Measurements from ENCODE around the gene TNFSF11. TPM values are rescaled to one million over a fixed set of nuclear protein-coding genes. Genes with fewer than 3 reads are reported as not detected.

Gene TNFSF11
- total and polyA plus RNA-seq, 2 of the 4 experiments (the other 2 are of a cell fraction) = not detected

GRCh38 chr13:42533336-42533591 is 40.7 kb upstream of the TNFSF11 start:
- ChIA-PET CTCF (no interaction called here), POLR2A (ENCODE audit: unreplicated experiment) (no interaction called here)
- H3K56ac ChIP-seq (ENCODE audit: extremely low read depth, insufficient read depth, low read length) = no peak overlapping the region
- intact Hi-C loops (cut with micrococcal nuclease) (no loop called here), in situ Hi-C loops (cut with MboI; ENCODE audit: low sequenced_read_pairs) (no loop called here), dilution Hi-C loops (cut with HindIII; ENCODE audit: low sequenced_read_pairs, unreplicated experiment) (no loop called here)
- H4K8ac ChIP-seq (ENCODE audit: low read depth in 2 of 2, low read length in 2 of 2) = no peak overlapping the region
- no peak overlapping the region for H3K27ac ChIP-seq (ENCODE audit: insufficient read depth, low read length)
- H3K4me3 ChIP-seq (ENCODE audit: insufficient read depth, low read depth, low read length) = no peak overlapping the region
- H3K4me1 ChIP-seq (ENCODE audit: control insufficient read depth, insufficient read depth, low read length) = no peaks in the 10 kb centered on the region
- no peak overlapping the region for H3K9ac ChIP-seq (ENCODE audit: low read depth, low read length)
- H4K20me1 ChIP-seq (ENCODE audit: insufficient read depth, low read length) = no peaks in the 10 kb centered on the region
- H3K4ac ChIP-seq (ENCODE audit: low read depth, low read length) = no peak overlapping the region
- H2AK9ac ChIP-seq (replicated peaks; ENCODE audit: low read depth, low read length, poor library complexity) = no peak overlapping the region
- H2BK120ac ChIP-seq (ENCODE audit: low read depth, low read length) = no peak overlapping the region
- BruUV-seq (replicated peaks) = no TSS peak
- no peaks in the 10 kb centered on the region for H3K36me3 ChIP-seq (ENCODE audit: control insufficient read depth, insufficient read depth, low read length)
- no peak overlapping the region for H4K5ac ChIP-seq (ENCODE audit: low read depth, low read length)
- H2AFZ ChIP-seq (replicated peaks; ENCODE audit: low read length, poor library complexity) = no peak overlapping the region
- no peak overlapping the region for H2BK5ac ChIP-seq (ENCODE audit: low read depth, low read length, poor library complexity, severe bottlenecking)
- no peak overlapping the region for H3K23ac ChIP-seq (ENCODE audit: low read depth, low read length)
- TF ChIP-seq RFX5 (IDR thresholded peaks at IDR 0.05; ENCODE audit: low read depth, low read length) = no peak
- no peak for TF ChIP-seq NFE2L2 (IDR thresholded peaks at IDR 0.05; ENCODE audit: low read depth, low read length)
- no peak for TF ChIP-seq RCOR1 (IDR thresholded peaks at IDR 0.05; ENCODE audit: insufficient replicate concordance, low read length)
- no peak for TF ChIP-seq CHD1 (IDR thresholded peaks at IDR 0.05; ENCODE audit: low read depth, low read length)
- no peak for TF ChIP-seq FOS (IDR thresholded peaks at IDR 0.05; ENCODE audit: low read depth, low read length)
- TF ChIP-seq SMC3 (IDR thresholded peaks at IDR 0.05; ENCODE audit: low read depth, low read length) = no peak
- TF ChIP-seq POLR2A (IDR thresholded peaks at IDR 0.05; ENCODE audit: low read depth, low read length) = no peak
- no peak for TF ChIP-seq CEBPB (IDR thresholded peaks at IDR 0.05; ENCODE audit: low read depth, low read length)
- TF ChIP-seq MAZ (IDR thresholded peaks at IDR 0.05; ENCODE audit: borderline replicate concordance, low read depth, low read length) = no peak
- no peak for TF ChIP-seq ELK1 (IDR thresholded peaks at IDR 0.05; ENCODE audit: borderline replicate concordance, low read depth, low read length)
- no peak for TF ChIP-seq BHLHE40 (IDR thresholded peaks at IDR 0.05; ENCODE audit: low read depth, low read length)
- TF ChIP-seq RAD21 (IDR thresholded peaks at IDR 0.05; ENCODE audit: low read length) = no peak
- no peak for TF ChIP-seq MAFK (IDR thresholded peaks at IDR 0.05; ENCODE audit: low read depth, low read length)
- no peak for ATAC-seq (ENCODE audit: low read depth)
- H3K18ac ChIP-seq (ENCODE audit: low read depth, low read length) = no peak overlapping the region
- H2AK5ac ChIP-seq (ENCODE audit: low read depth, low read length) = no peak overlapping the region
- no peak overlapping the region for H3K4me2 ChIP-seq (ENCODE audit: low read depth, low read length)
- H3K9me1 ChIP-seq (ENCODE audit: insufficient read depth, low read length) = no peaks in the 10 kb centered on the region
- H3K27me3 ChIP-seq (ENCODE audit: control insufficient read depth, insufficient read depth, low read length) = peaks cover 6% of the 10 kb centered on the region
- no peaks in the 10 kb centered on the region for H3K9me3 ChIP-seq (ENCODE audit: control insufficient read depth, insufficient read depth, low read length)
- no CpG with 5 or more reads among the region's 1 CpG for WGBS, 2 experiments (ENCODE audit: extremely low coverage in 2 of 2, insufficient read length in 1 of 2)
- H3K79me1 ChIP-seq (ENCODE audit: low read depth in 1 of 2, low read length in 2 of 2) = no peaks in the 10 kb centered on the region
- no peak overlapping the region for H2BK15ac ChIP-seq (ENCODE audit: low read depth, low read length)
- H4K91ac ChIP-seq (ENCODE audit: insufficient read depth, low read depth, low read length) = no peak overlapping the region
- H2BK20ac ChIP-seq (ENCODE audit: low read depth, low read length) = no peak overlapping the region
- DNase-seq = no peak
- H3K14ac ChIP-seq (replicated peaks; ENCODE audit: low read depth, low read length) = no peak overlapping the region

All from IMR-90 (cell line).